HEK293 (cell line): Measurements from ENCODE around the gene TWIST2.

ENCODE experiments used
- ZBTB7A ChIP-seq: fragments of 450-650 bp; formaldehyde crosslinking; IDR thresholded peaks from 2 replicates; pipeline ENCODE4 v1.5.1; 2016; ENCODE audit warnings: low read depth, missing biosample characterization, missing genetic modification characterization
- ZNF580 ChIP-seq: fragments of 450-650 bp; formaldehyde crosslinking; IDR thresholded peaks from 2 replicates; pipeline ENCODE4 v1.5.1; 2016; ENCODE audit warnings: missing biosample characterization, missing genetic modification characterization

- no peak for TF ChIP-seq ZBTB7A (tag by site-specific recombination)
- no peak for TF ChIP-seq ZNF580
Measured at GRCh38 chr2:238908960-238909951, 61.4 kb downstream of the TWIST2 start.
